Heart right ventricle (tissue), 16 donors: ENCODE data around the gene SPECC1. TPM values are rescaled to one million over a fixed set of nuclear protein-coding genes. Genes with fewer than 3 reads are reported as not detected.

Experiments used
- ATAC-seq, 8 donors: fragments of 200-7000 bp; cut with Tn5 transposase; one replicate each; pipeline ENCODE4 v1.9.1; 2020; ENCODE audit warnings: mild to moderate bottlenecking in 8 of 8, moderate library complexity in 8 of 8, moderate number of reproducible peaks in 1 of 8
- DNase-seq, 2 donors: peaks; one replicate each; pipeline ENCODE4 v3.0.0-alpha.2; 2020
- H3K27ac ChIP-seq, 10 donors: fragments of 200-600 bp; sonication (generic) in 2 of 10; one replicate each; pipeline versions ENCODE4 v1.5.0 to v1.8.0; 2020 to 2022; ENCODE audit warnings: mild to moderate bottlenecking in 3 of 10
- H3K27me3 ChIP-seq, 7 donors: fragments of 200-600 bp; one replicate each; pipeline ENCODE4 v1.8.0; 2021 to 2022; ENCODE audit warnings: mild to moderate bottlenecking in 2 of 7
- H3K36me3 ChIP-seq, 9 donors: fragments of 200-600 bp; sonication (generic) in 1 of 9; one replicate each; pipeline versions ENCODE4 v1.5.0 to v1.8.0; 2020 to 2022; ENCODE audit warnings: mild to moderate bottlenecking in 2 of 9
- H3K4me1 ChIP-seq, 9 donors: fragments of 200-600 bp; sonication (generic) in 1 of 9; one replicate each; pipeline versions ENCODE4 v1.5.0 to v1.8.0; 2020 to 2022; ENCODE audit warnings: mild to moderate bottlenecking in 4 of 9
- H3K4me3 ChIP-seq, 10 donors: fragments of 200-600 bp; sonication (generic) in 2 of 10; one replicate each; pipeline versions ENCODE4 v1.5.0 to v1.8.0; 2020 to 2022; ENCODE audit warnings: mild to moderate bottlenecking in 7 of 10, moderate library complexity in 2 of 10
- H3K9me3 ChIP-seq, 11 donors: fragments of 200-600 bp in 10 of 11; sonication (generic) in 2 of 11; one replicate each; pipeline versions ENCODE4 v1.5.0 to v1.8.0; 2013 to 2022; ENCODE audit warnings: mild to moderate bottlenecking in 2 of 11, control low read depth in 1 of 11, moderate library complexity in 1 of 11
- WGBS, 2 donors: extraction: QIAGEN DNeasy Blood & Tissue Kit; methylation state at CpG; one replicate each; pipeline ENCODE4 v1.1.7; 2013; ENCODE audit warnings: inconsistent platforms in 1 of 2; 5-methylcytosine and 5-hydroxymethylcytosine counted together
- intact Hi-C, 10 donors: fragments of 100-400 bp; cut with DNase I; formaldehyde crosslinking; loops; one replicate each; pipeline versions ENCODE4 v1.11.1 to v1.14.2; 2022
- polyA plus RNA-seq, 2 donors: library from polyadenylated mRNA; stranded (reverse); fragments of 200-250 nt; gene quantifications; one replicate each; pipeline ENCODE4 v1.2.3, GENCODE V29; 2013
- total RNA-seq, 10 donors: library from RNA; stranded (reverse); fragmentation: NEBNext Ultra II Directional in 3 of 10; extraction: Animal tissue kit (Norgen Biotek cat#: 25700) in 3 of 10; gene quantifications; one replicate each; pipeline versions ENCODE4 v1.2.1 to v1.2.4, GENCODE V29; 2021 to 2023
- TF ChIP-seq, protein P1 (sequence below), 9 donors: fragments of 200-600 bp; sonication (generic) in 2 of 9; IDR thresholded peaks; one replicate each; pipeline versions ENCODE4 v1.5.0 to v1.8.0; 2021 to 2022; ENCODE audit warnings: antibody characterized with exemption in 9 of 9, mild to moderate bottlenecking in 5 of 9, moderate library complexity in 1 of 9
- donor health status: Arrhythmogenic right ventricular cardiomyopathy.
- donor health status: ischemic (EF 13 %, LVEDD 7.1; RV severe dilation, severe dysfunction).
- donor health status: healthy with polysubstance abuse.
- donor health status: DM: no; HTN: yes; CAD: no.
- donor health status: DM: no; HTN: no; CAD: no.
- donor health status: ischemic (EF 25% LVEDD 6.9; RV normal size, moderate dysfunction).
- donor health status: ischemic (EF 25% LVEDD 5.7; RV mildly dilated, moderate dysfunction).
- donor health status: healthy.
- donor health status: DM: yes; HTN: yes; CAD: no.
- donor health status: Ischemic cardiomyopathy.
- donor health status: ischemic (EF 35%, LVEDD 5.7; RV mildly dilated, moderate dysfunction).
- donor health status: nonischemic (EF 11% LVEDD 7.7; RV severe dilation, severe dysfunction).
- donor health status: DM: yes; HTN: yes; CAD: no.
- donor health status: PGD.
- donor health status: ischemic (EF 29% LVEDD 5.4; RV normal size, mild dysfunction).
- donor health status: nonischemic (EF 23%, LVEDD 6.1; RV moderate dilation, normal function).

Gene SPECC1
- total and polyA plus RNA-seq, 12 donors: 2.9 to 15.2 (median 8.5) TPM

DNA sequence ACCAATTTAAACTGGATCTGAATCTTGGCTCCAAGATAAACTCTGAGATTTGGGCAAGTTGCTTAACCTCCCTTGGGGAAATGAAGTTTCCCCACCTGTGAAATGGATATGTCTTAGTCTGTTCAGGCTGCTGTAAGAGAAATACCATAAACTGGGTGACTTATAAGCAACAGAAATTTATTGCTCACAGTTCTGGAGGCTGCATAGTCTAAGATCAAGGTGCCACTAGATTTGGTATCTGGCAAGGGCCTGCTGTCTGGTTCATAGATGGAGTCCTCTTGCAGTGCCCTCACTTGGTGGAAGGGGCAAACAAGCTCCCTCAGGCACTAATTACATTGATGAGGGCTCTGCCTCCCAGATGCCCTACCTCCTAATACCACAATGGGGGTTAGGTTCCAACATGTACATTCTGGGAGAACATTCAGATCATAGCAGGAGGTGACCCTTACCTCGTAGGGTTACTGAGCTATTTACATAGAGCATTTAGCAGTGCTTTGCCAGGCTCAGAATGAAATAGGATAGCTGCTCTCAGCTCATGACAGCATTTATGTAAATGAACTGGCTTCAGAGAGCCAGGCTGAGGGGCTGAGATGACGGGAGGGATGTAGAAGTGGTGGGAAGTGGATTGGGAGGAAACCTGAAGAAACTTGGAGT, 83.9 kb downstream of the SPECC1 start:
- Histone ChIP-seq H3K36me3 (peaks cover 0 to 14% (median 0%) of the 10 kb centered on the region in 9 donors), H3K9me3 (no peaks in the 10 kb centered on the region), H3K27ac (peak overlapping the region; percentile 75 to 96 (median 94)), H3K4me3 (no peak overlapping the region), H3K27me3 (no peaks in the 10 kb centered on the region), H3K4me1 (peaks cover 13 to 87% (median 48%) of the 10 kb centered on the region in 9 donors)
- WGBS, 2 donors: 82 to 84% methylated on average over 2 of the region's 2 CpGs
- intact Hi-C loops: loop anchor here in 2 of 10 donors (5.0 to 10.0 kb wide), 2 partner anchors 81 to 88 kb away; partner anchors contain the start of gene SPECC1 (in 1 of the 2)
- ATAC-seq (no peak), DNase-seq (no peak)
- TF ChIP-seq, protein P1, sequence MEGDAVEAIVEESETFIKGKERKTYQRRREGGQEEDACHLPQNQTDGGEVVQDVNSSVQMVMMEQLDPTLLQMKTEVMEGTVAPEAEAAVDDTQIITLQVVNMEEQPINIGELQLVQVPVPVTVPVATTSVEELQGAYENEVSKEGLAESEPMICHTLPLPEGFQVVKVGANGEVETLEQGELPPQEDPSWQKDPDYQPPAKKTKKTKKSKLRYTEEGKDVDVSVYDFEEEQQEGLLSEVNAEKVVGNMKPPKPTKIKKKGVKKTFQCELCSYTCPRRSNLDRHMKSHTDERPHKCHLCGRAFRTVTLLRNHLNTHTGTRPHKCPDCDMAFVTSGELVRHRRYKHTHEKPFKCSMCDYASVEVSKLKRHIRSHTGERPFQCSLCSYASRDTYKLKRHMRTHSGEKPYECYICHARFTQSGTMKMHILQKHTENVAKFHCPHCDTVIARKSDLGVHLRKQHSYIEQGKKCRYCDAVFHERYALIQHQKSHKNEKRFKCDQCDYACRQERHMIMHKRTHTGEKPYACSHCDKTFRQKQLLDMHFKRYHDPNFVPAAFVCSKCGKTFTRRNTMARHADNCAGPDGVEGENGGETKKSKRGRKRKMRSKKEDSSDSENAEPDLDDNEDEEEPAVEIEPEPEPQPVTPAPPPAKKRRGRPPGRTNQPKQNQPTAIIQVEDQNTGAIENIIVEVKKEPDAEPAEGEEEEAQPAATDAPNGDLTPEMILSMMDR (IDR thresholded peaks at IDR 0.05): no peak

DNA sequence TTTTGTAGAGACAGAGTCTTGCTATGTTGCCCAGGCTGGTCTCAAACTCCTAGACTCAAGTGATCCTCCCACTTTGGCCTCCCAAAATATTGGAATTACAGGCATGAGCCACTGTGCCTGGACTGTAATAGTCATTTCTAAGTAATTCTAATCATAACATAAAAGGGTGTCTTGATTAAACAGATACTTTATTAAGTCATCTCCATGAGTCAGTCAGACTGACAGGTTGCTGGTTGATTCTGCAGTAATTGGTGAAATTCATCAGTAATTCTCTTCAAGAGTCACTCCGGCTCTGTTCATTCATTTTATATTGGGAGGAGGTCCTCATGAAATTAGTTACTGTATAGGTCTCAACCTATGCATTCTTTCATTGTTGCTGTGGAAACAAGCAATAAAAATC, 85.6 kb downstream of the SPECC1 start:
- no peak for DNase-seq
- H3K4me1 ChIP-seq: peaks cover 13 to 73% (median 44%) of the 10 kb centered on the region in 9 donors
- H3K27ac ChIP-seq: peak overlapping the region; percentile 42 to 96 (median 92)
- WGBS, 2 donors: 37 to 42% methylated on average over 1 of the region's 1 CpG
- H3K9me3 ChIP-seq: no peaks in the 10 kb centered on the region
- H3K27me3 ChIP-seq: no peaks in the 10 kb centered on the region
- TF ChIP-seq, protein P1 (IDR thresholded peaks at IDR 0.05): no peak
- H3K4me3 ChIP-seq: no peak overlapping the region
- intact Hi-C loops: loop anchor here in 5 of 10 donors (5.0 to 10.0 kb wide), 3 partner anchors 82 to 90 kb away; partner anchors contain the start of gene SPECC1 (in 4 of the 5)
- peaks cover 0 to 23% (median 0%) of the 10 kb centered on the region in 9 donors for H3K36me3 ChIP-seq
- no peak for ATAC-seq

- intact Hi-C loops: loop anchor here in 4 of 10 donors (5.0 to 10.0 kb wide), 2 partner anchors 88 to 91 kb away; partner anchors contain the start of gene SPECC1 (in 4 of the 4)
- Histone ChIP-seq H3K27ac (peak overlapping the region; percentile 52 to 96 (median 92)), H3K36me3 (peaks cover 0 to 23% (median 0%) of the 10 kb centered on the region in 9 donors), H3K27me3 (no peaks in the 10 kb centered on the region), H3K4me1 (peaks cover 8 to 66% (median 44%) of the 10 kb centered on the region in 9 donors), H3K9me3 (no peaks in the 10 kb centered on the region), H3K4me3 (peak overlapping the region in 2 of 10 donors; percentile 3 to 15)
- TF ChIP-seq, protein P1 (IDR thresholded peaks at IDR 0.05): peak in 8 of 9 donors; percentile 19 to 71 (median 54)
- peak; percentile 58 to 78 (median 71) for ATAC-seq
- 30 to 33% methylated on average over 18 of the region's 18 CpGs for WGBS, 2 donors
- peak; percentile 78 to 82 for DNase-seq
Measured at GRCh38 chr17:20095336-20096080, 86.3 kb downstream of the SPECC1 start.

DNA sequence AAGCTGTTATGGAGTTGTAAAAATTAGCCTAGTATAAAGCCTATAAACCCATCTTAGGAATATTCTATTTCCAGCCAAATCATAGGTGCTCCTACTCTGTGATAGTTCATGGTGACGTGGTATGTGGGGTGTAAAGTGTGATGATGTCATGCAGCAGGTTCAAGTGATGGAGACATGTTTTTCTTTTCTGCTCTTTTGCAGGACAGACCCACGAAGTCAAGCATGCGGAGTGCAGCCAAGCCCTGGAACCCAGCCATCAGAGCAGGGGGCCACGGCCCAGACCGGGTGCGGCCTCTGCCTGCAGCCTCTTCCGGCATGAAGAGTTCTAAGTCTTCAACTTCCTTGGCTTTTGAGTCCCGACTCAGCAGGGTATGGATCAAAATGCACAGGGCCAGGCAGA, 87.3 kb downstream of the SPECC1 start:
- DNase-seq (peak in 1 of 2 donors; percentile 67), ATAC-seq (peak in 1 of 8 donors; percentile 23)
- TF ChIP-seq, protein P1 (IDR thresholded peaks at IDR 0.05): no peak
- Histone ChIP-seq H3K27ac (peak overlapping the region in 8 of 10 donors; percentile 52 to 96 (median 94)), H3K4me1 (peaks cover 0 to 57% (median 35%) of the 10 kb centered on the region in 9 donors), H3K4me3 (no peak overlapping the region), H3K27me3 (no peaks in the 10 kb centered on the region), H3K9me3 (no peaks in the 10 kb centered on the region), H3K36me3 (peaks cover 0 to 24% (median 0%) of the 10 kb centered on the region in 9 donors)
- intact Hi-C loops: loop anchor here in 4 of 10 donors (5.0 to 10.0 kb wide), 2 partner anchors 89 to 92 kb away; partner anchors contain the start of gene SPECC1 (in 4 of the 4)
- 62 to 66% methylated on average over 8 of the region's 8 CpGs for WGBS, 2 donors
